Measurements from ENCODE around the gene SLC4A5.

SLC4A5 gene

GRCh38 chr2:74312913-74313312, 30.3 kb downstream of the SLC4A5 start:
- DNase-seq: no peak

- no peak for DNase-seq
Measured at GRCh38 chr2:74307720-74308119, 35.5 kb downstream of the SLC4A5 start.

GRCh38 chr2:74304332-74305148, 38.7 kb downstream of the SLC4A5 start:
- DNase-seq: no peak

GRCh38 chr2:74302865-74303264, 40.4 kb downstream of the SLC4A5 start:
- DNase-seq: no peak

GRCh38 chr2:74301262-74301661, 42.0 kb downstream of the SLC4A5 start:
- DNase-seq: no peak

GRCh38 chr2:74300506-74300905, 42.7 kb downstream of the SLC4A5 start:
- DNase-seq: no peak

- no peak for DNase-seq
Measured at GRCh38 chr2:74297950-74298349, 45.3 kb downstream of the SLC4A5 start.

GRCh38 chr2:74297391-74297790, 45.8 kb downstream of the SLC4A5 start:
- DNase-seq: no peak

GRCh38 chr2:74293191-74293991, 49.8 kb downstream of the SLC4A5 start:
- no peak for DNase-seq

GRCh38 chr2:74292751-74293150, 50.5 kb downstream of the SLC4A5 start:
- no peak for DNase-seq

- DNase-seq: no peak
Measured at GRCh38 chr2:74291886-74292621, 51.2 kb downstream of the SLC4A5 start.

GRCh38 chr2:74291218-74291544, 52.0 kb downstream of the SLC4A5 start:
- DNase-seq: no peak

- DNase-seq: peak; percentile 75
Measured at GRCh38 chr2:74290466-74291217, 52.6 kb downstream of the SLC4A5 start.

GRCh38 chr2:74290066-74290465, 53.1 kb downstream of the SLC4A5 start:
- no peak for DNase-seq

- DNase-seq: no peak
Measured at GRCh38 chr2:74286725-74287124, 56.5 kb downstream of the SLC4A5 start.

- no peak for DNase-seq
Measured at GRCh38 chr2:74281141-74281975, 61.9 kb downstream of the SLC4A5 start.

- no peak for DNase-seq
Measured at GRCh38 chr2:74278694-74279093, 64.5 kb downstream of the SLC4A5 start.

GRCh38 chr2:74278176-74278575, 65.0 kb downstream of the SLC4A5 start:
- no peak for DNase-seq

GRCh38 chr2:74275228-74275627, 68.0 kb downstream of the SLC4A5 start:
- DNase-seq: no peak

GRCh38 chr2:74269667-74270066, 73.5 kb downstream of the SLC4A5 start:
- DNase-seq: no peak

GRCh38 chr2:74267068-74267467, 76.1 kb downstream of the SLC4A5 start:
- peak; percentile 80 for DNase-seq

- no peak for DNase-seq
Measured at GRCh38 chr2:74264281-74264680, 78.9 kb downstream of the SLC4A5 start.

Measured in CD4-positive, alpha-beta T cell treated with Interleukin-21 for 1 hour (primary cell).